ENCODE data around the gene PITPNM1. TPM values are rescaled to one million over a fixed set of nuclear protein-coding genes. Genes with fewer than 3 reads are reported as not detected.

The PITPNM1 gene
- total RNA-seq, 4 donors from 2014 or later: 24.5 to 35.9 (median 28.7) TPM

DNA sequence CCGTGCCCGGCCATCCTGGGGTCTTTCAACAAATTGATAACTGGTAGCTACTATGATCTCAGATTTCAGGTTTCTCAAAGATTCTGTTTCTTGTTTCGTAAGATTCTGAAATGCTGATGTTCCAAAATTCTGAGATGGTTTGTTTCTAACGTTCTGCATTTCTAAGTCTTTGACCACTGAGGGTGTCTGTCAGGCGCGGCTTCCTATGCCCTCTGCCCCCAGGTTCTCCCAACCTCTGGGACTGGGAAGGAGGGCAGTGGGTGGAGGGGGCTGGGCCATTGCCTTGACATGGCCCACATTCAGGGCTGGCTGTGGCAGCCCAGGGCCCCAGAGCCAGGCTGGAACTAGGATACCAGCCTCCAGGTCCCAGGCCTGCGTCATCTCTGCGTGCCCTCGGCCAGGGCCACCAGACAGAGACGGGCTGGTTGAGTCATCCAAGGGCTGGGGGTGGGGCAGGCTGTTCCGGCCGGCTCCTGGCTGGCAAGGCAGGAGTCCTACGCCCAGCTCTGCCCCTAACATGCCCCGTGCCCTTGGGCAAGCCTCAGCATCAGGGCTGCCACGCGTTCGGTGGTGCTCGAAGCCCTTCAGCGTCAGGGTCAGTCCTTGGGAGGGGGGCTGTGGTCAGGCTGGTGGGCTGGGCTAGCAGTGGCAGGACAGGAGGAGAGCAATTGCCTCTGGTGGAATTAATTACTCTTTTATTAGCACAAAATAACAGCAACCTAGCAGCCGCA lies 41.3 kb downstream of the PITPNM1 start:
- H3K27me3 ChIP-seq: no peaks in the 10 kb centered on the region
- H3K36me3 ChIP-seq: peaks cover 0 to 21% (median 0%) of the 10 kb centered on the region in 3 donors
- 63 to 73% methylated on average over 6 to 9 of the region's 20 CpGs for whole genome bisulfite sequencing, 2 donors
- intact Hi-C loops (cut with DNase I): no loop called here
- H3K4me3 ChIP-seq: peak overlapping the region in 3 of 4 donors; percentile 47 to 75 (median 50)
- peak overlapping the region; percentile 93 to 98 (median 96) for H3K27ac ChIP-seq
- no peaks in the 10 kb centered on the region for H3K9me3 ChIP-seq
- DNase-seq: no peak
- TF ChIP-seq POLR2A (IDR thresholded peaks at IDR 0.05): peak in 2 of 4 donors; percentile 17 to 26
- TF ChIP-seq, protein P1, sequence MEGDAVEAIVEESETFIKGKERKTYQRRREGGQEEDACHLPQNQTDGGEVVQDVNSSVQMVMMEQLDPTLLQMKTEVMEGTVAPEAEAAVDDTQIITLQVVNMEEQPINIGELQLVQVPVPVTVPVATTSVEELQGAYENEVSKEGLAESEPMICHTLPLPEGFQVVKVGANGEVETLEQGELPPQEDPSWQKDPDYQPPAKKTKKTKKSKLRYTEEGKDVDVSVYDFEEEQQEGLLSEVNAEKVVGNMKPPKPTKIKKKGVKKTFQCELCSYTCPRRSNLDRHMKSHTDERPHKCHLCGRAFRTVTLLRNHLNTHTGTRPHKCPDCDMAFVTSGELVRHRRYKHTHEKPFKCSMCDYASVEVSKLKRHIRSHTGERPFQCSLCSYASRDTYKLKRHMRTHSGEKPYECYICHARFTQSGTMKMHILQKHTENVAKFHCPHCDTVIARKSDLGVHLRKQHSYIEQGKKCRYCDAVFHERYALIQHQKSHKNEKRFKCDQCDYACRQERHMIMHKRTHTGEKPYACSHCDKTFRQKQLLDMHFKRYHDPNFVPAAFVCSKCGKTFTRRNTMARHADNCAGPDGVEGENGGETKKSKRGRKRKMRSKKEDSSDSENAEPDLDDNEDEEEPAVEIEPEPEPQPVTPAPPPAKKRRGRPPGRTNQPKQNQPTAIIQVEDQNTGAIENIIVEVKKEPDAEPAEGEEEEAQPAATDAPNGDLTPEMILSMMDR (IDR thresholded peaks at IDR 0.05): no peak
- H3K4me1 ChIP-seq: peaks cover 33 to 68% (median 38%) of the 10 kb centered on the region in 3 donors

DNA sequence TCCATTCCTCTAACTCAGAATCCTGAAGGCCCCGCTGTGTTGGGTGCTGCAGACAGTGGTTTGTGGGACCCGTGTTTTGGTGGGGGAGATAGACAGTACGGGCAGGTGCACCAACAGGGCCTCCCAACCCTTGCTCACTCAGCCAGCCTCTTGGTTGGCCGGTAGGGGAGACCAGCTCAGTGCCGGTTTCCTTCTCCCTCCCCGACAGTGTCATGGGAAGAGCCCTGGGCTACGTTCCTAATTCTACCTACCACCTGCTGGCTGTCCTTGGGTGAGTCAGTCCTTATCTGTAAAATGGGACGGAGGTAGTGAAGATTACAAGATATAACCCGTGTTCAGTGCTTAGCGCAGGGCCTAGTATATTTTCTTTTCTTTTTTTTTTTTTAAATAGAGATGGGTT lies 42.0 kb downstream of the PITPNM1 start:
- no peak overlapping the region for H3K4me3 ChIP-seq
- no peaks in the 10 kb centered on the region for H3K9me3 ChIP-seq
- peaks cover 0 to 21% (median 0%) of the 10 kb centered on the region in 3 donors for H3K36me3 ChIP-seq
- DNase-seq: no peak
- no peaks in the 10 kb centered on the region for H3K27me3 ChIP-seq
- intact Hi-C loops (cut with DNase I): no loop called here
- WGBS, 2 donors: 73 to 84% methylated on average over 6 to 9 of the region's 10 CpGs
- peak overlapping the region in 3 of 4 donors; percentile 39 to 96 (median 96) for H3K27ac ChIP-seq
- peaks cover 27 to 65% (median 37%) of the 10 kb centered on the region in 3 donors for H3K4me1 ChIP-seq
- TF ChIP-seq POLR2A (IDR thresholded peaks at IDR 0.05): no peak
- TF ChIP-seq, protein P1 (IDR thresholded peaks at IDR 0.05): no peak

DNA sequence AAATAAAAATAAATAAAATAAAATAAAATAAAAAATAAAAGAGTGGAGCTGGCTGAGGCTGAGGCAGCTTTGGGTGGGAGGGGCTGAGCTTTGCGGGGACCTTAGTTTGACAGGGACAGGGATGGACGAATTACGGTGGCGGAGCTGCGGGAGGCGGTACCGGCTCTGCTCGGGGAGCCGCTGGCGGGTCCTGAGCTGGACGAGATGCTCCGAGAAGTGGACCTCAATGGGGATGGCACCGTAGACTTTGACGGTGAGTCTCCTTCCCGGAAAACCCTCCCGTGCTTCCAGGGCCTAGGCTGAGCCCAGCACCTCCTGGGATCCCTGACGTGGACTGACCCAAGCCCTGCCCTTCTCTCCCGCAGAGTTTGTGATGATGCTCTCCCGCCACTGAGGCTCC lies 46.9 kb downstream of the PITPNM1 start:
- Histone ChIP-seq H3K4me3 (no peak overlapping the region), H3K4me1 (peaks cover 0 to 16% (median 0%) of the 10 kb centered on the region in 3 donors), H3K27ac (no peak overlapping the region), H3K27me3 (no peaks in the 10 kb centered on the region), H3K36me3 (no peaks in the 10 kb centered on the region), H3K9me3 (no peaks in the 10 kb centered on the region)
- intact Hi-C loops (cut with DNase I): no loop called here
- 87 to 96% methylated on average over 11 to 15 of the region's 19 CpGs for WGBS, 2 donors
- no peak for DNase-seq
- TF ChIP-seq, protein P1 (IDR thresholded peaks at IDR 0.05): no peak
- TF ChIP-seq POLR2A (IDR thresholded peaks at IDR 0.05): no peak

DNA sequence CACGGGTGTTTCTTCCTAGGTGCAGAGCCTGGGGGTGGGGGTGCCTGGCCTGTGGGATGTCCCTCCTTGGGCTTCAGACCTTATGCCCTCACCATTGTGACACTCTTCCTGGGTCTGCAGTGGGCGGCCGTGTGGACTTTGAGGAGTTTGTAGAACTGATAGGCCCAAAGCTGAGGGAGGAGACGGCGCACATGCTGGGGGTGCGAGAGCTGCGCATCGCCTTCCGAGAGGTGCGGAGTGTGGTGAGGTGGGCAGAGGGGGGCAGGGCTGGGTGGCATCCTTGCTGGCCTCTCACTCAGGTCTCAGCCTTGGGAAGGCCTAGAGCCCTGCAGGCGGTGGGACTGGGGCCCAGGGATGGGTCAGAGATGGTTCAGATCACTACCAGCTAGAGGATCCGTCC lies 47.7 kb downstream of the PITPNM1 start:
- Histone ChIP-seq H3K4me1 (peaks cover 0 to 22% (median 0%) of the 10 kb centered on the region in 3 donors), H3K4me3 (no peak overlapping the region), H3K27ac (no peak overlapping the region), H3K9me3 (no peaks in the 10 kb centered on the region), H3K27me3 (no peaks in the 10 kb centered on the region), H3K36me3 (no peaks in the 10 kb centered on the region)
- no peak for TF ChIP-seq POLR2A (IDR thresholded peaks at IDR 0.05)
- TF ChIP-seq, protein P1 (IDR thresholded peaks at IDR 0.05): no peak
- 95% methylated on average over 8 of the region's 12 CpGs; no CpG with 5 or more reads in 1 of the 2 donors for WGBS, 2 donors
- intact Hi-C loops (cut with DNase I): no loop called here
- no peak for DNase-seq

DNA sequence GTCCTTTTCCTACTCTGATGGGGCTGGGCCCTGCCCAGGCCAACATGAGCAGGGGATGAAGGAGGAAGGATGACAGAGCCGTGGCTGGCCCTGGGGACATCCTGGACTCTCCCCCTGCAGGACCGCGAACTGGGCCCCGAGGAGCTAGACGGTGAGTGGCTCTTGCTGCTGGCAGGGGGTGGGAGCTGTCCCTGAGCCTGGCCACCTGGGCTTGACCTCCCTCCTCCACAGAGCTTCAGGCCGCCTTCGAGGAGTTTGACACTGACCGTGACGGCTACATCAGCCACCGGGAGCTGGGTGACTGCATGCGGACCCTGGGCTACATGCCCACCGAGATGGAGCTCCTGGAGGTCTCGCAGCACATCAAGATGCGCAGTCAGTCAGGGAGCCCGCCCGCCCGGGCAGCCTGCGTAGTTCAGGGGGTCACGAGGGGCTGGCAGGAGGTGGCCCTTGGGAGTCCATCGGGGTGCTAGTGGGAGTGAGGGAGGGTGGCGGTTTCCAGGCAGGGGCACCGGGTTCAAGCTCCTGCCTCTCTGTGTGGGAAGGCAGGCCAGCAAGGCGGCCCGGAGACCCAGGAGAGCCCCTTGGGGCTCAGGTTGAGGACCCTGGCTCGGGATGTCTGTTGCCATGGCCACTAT lies 49.0 kb downstream of the PITPNM1 start:
- Histone ChIP-seq H3K9me3 (no peaks in the 10 kb centered on the region), H3K27ac (no peak overlapping the region), H3K4me3 (no peak overlapping the region), H3K4me1 (peaks cover 0 to 29% (median 0%) of the 10 kb centered on the region in 3 donors), H3K27me3 (no peaks in the 10 kb centered on the region), H3K36me3 (no peaks in the 10 kb centered on the region)
- intact Hi-C loops (cut with DNase I): no loop called here
- no peak for TF ChIP-seq POLR2A (IDR thresholded peaks at IDR 0.05)
- TF ChIP-seq, protein P1 (IDR thresholded peaks at IDR 0.05): no peak
- DNase-seq: no peak
- WGBS, 2 donors: 79 to 83% methylated on average over 9 of the region's 25 CpGs
